ENCODE data around the gene TMEM236. TPM values are rescaled to one million over a fixed set of nuclear protein-coding genes. Genes with fewer than 3 reads are reported as not detected.

Gene TMEM236
- total and polyA plus RNA-seq, 9 of the 15 experiments (the other 6 are each of a cell fraction or from before 2014, with no cell fraction given), result 0.04 to 0.13 (median 0.04) TPM; not detected in 4

MicroRNAs encoded within 50 kb of the gene (microRNA counts, 767-probe panel; counts per million panel counts)
- microRNA hsa-miR-511, result 2,073 counts per million, percentile 54 among the panel's probes with 10 or more counts

Small RNAs within 50 kb of the gene (microRNA-seq; reads per million reads assigned to microRNA genes)
- not detected for gene MIR511 (ENCODE audit: borderline microRNAs expressed)

Small RNAs within 50 kb of the gene (small RNA-seq; reads per million reads assigned to genes)
- gene MIR511, result not detected

Other genes with a start within 250 kb of the TMEM236 start
- 2.2 and 2.5 TPM in 2 replicates for gene HACD1, start 134.8 kb upstream of the TMEM236 start, total RNA-seq (2014; rRNA removed)
- 2.0 and 2.4 TPM in 2 replicates for gene HACD1, start 134.8 kb upstream of the TMEM236 start, total RNA-seq (2014; rRNA removed; fragmentation: Illumina TruSeq; extraction: Trizol)
- gene HACD1, start 134.8 kb upstream of the TMEM236 start, total RNA-seq (2015; rRNA removed; fragmentation: Illumina TruSeq; extraction: Trizol), result 2.0 and 2.5 TPM in 2 replicates
- gene HACD1, start 134.8 kb upstream of the TMEM236 start, total RNA-seq (2021), result 1.1 and 2.4 TPM in 2 replicates
- 2.4 and 4.5 TPM in 2 replicates for gene HACD1, start 134.8 kb upstream of the TMEM236 start, polyA plus RNA-seq (2011; rRNA removed)
- gene HACD1, start 134.8 kb upstream of the TMEM236 start, polyA plus RNA-seq (2014; fragmentation: Illumina TruSeq; extraction: Trizol), result 1.8 and 1.9 TPM in 2 replicates
- gene HACD1, start 134.8 kb upstream of the TMEM236 start, polyA plus RNA-seq (2014; fragmentation: Nextera tagmentation; extraction: Ambion mirVana), result 1 to 10 TPM in 1 of 2 experiments, under 1 TPM in 1; 0.99 to 1.0 TPM
- 4.2 and 4.3 TPM in 2 replicates for gene HACD1, start 134.8 kb upstream of the TMEM236 start, polyA plus RNA-seq (2014; rRNA removed)
- 13.8 and 19.7 TPM in 2 replicates for gene STAM, start 108.0 kb upstream of the TMEM236 start, total RNA-seq (2014; rRNA removed)
- gene STAM, start 108.0 kb upstream of the TMEM236 start, total RNA-seq (2014; rRNA removed; fragmentation: Illumina TruSeq; extraction: Trizol), result 30.9 and 32.5 TPM in 2 replicates
- 27.2 and 28.9 TPM in 2 replicates for gene STAM, start 108.0 kb upstream of the TMEM236 start, total RNA-seq (2015; rRNA removed; fragmentation: Illumina TruSeq; extraction: Trizol)
- 25.1 and 26.7 TPM in 2 replicates for gene STAM, start 108.0 kb upstream of the TMEM236 start, total RNA-seq (2021)
- gene STAM, start 108.0 kb upstream of the TMEM236 start, polyA plus RNA-seq (2011; rRNA removed), result 26.4 and 30.5 TPM in 2 replicates
- 28.7 and 33.5 TPM in 2 replicates for gene STAM, start 108.0 kb upstream of the TMEM236 start, polyA plus RNA-seq (2014; fragmentation: Illumina TruSeq; extraction: Trizol)
- 10 to 100 TPM; 21.3 to 25.9 TPM for gene STAM, start 108.0 kb upstream of the TMEM236 start, polyA plus RNA-seq (2014; fragmentation: Nextera tagmentation; extraction: Ambion mirVana)
- 17.8 and 20.1 TPM in 2 replicates for gene STAM, start 108.0 kb upstream of the TMEM236 start, polyA plus RNA-seq (2014; rRNA removed)
- 0.04 TPM in 1 of 2 replicates, not detected in the other for gene MRC1, start 57.1 kb downstream of the TMEM236 start, total RNA-seq (2014; rRNA removed)
- 0.04 TPM in 1 of 2 replicates, not detected in the other for gene MRC1, start 57.1 kb downstream of the TMEM236 start, total RNA-seq (2014; rRNA removed; fragmentation: Illumina TruSeq; extraction: Trizol)
- gene MRC1, start 57.1 kb downstream of the TMEM236 start, total RNA-seq (2015; rRNA removed; fragmentation: Illumina TruSeq; extraction: Trizol), result not detected in 2 replicates
- gene MRC1, start 57.1 kb downstream of the TMEM236 start, total RNA-seq (2021), result 0.18 and 0.20 TPM in 2 replicates
- not detected in 2 replicates for gene MRC1, start 57.1 kb downstream of the TMEM236 start, polyA plus RNA-seq (2011; rRNA removed)
- 0.01 and 0.03 TPM in 2 replicates for gene MRC1, start 57.1 kb downstream of the TMEM236 start, polyA plus RNA-seq (2014; fragmentation: Illumina TruSeq; extraction: Trizol)
- gene MRC1, start 57.1 kb downstream of the TMEM236 start, polyA plus RNA-seq (2014; fragmentation: Nextera tagmentation; extraction: Ambion mirVana), result under 1 TPM in 1 of 2 experiments, not detected in 1; 0.01 TPM
- 0.08 TPM in 1 of 2 replicates, not detected in the other for gene MRC1, start 57.1 kb downstream of the TMEM236 start, polyA plus RNA-seq (2014; rRNA removed)
- not detected in 2 replicates for gene SLC39A12, start 199.7 kb downstream of the TMEM236 start, total RNA-seq (2014; rRNA removed)
- not detected in 2 replicates for gene SLC39A12, start 199.7 kb downstream of the TMEM236 start, total RNA-seq (2014; rRNA removed; fragmentation: Illumina TruSeq; extraction: Trizol)
- not detected in 2 replicates for gene SLC39A12, start 199.7 kb downstream of the TMEM236 start, total RNA-seq (2015; rRNA removed; fragmentation: Illumina TruSeq; extraction: Trizol)
- not detected in 2 replicates for gene SLC39A12, start 199.7 kb downstream of the TMEM236 start, total RNA-seq (2021)
- gene SLC39A12, start 199.7 kb downstream of the TMEM236 start, polyA plus RNA-seq (2011; rRNA removed), result not detected in 2 replicates
- gene SLC39A12, start 199.7 kb downstream of the TMEM236 start, polyA plus RNA-seq (2014; fragmentation: Illumina TruSeq; extraction: Trizol), result not detected in 2 replicates
- gene SLC39A12, start 199.7 kb downstream of the TMEM236 start, polyA plus RNA-seq (2014; fragmentation: Nextera tagmentation; extraction: Ambion mirVana), result not detected
- not detected in 2 replicates for gene SLC39A12, start 199.7 kb downstream of the TMEM236 start, polyA plus RNA-seq (2014; rRNA removed)